GM21529 (cell line): ENCODE measurements around the gene RD3L.
A peak's percentile ranks its signal among the peaks of the same experiment; 100 is the strongest.
"Not testable (repeated sequence)": the region's sequence is repeated elsewhere in the genome, so short reads cannot be mapped to it uniquely, and the experiment has no call there.

ENCODE experiments used
- ATAC-seq: cut with Tn5 transposase; IDR thresholded peaks from one replicate; pipeline ENCODE4 v1.9.1; 2021; ENCODE audit not compliant: unreplicated experiment

RD3L gene

GRCh38 chr14:103928011-103928890 is 14.1 kb downstream of the RD3L start, which contains the start of gene TDRD9:
Gene TDRD9, plus strand, starts transcription at chr14:103928456. Its CDS starts 54 bp downstream, at chr14:103928510.
- ATAC-seq = no peak

- ATAC-seq = no peak
Observed at GRCh38 chr14:103927566-103927965, 14.8 kb downstream of the RD3L start.

GRCh38 chr14:103925316-103925715 is 17.0 kb downstream of the RD3L start:
- no peak for ATAC-seq

- ATAC-seq = no peak
Observed at GRCh38 chr14:103923863-103924262, 18.5 kb downstream of the RD3L start.

GRCh38 chr14:103921855-103922200 is 20.5 kb downstream of the RD3L start:
- ATAC-seq = not testable (repeated sequence)

GRCh38 chr14:103920981-103921854 is 21.1 kb downstream of the RD3L start:
- ATAC-seq = peak; percentile 98

GRCh38 chr14:103916636-103917262 is 25.6 kb downstream of the RD3L start:
- ATAC-seq = no peak

- ATAC-seq = no peak
Observed at GRCh38 chr14:103915616-103916015, 26.7 kb downstream of the RD3L start.

GRCh38 chr14:103910984-103911383 is 31.3 kb downstream of the RD3L start:
- no peak for ATAC-seq

- peak; percentile 59 for ATAC-seq
Observed at GRCh38 chr14:103910262-103910935, 31.9 kb downstream of the RD3L start.

- ATAC-seq = no peak
Observed at GRCh38 chr14:103909531-103910261, 32.6 kb downstream of the RD3L start.

GRCh38 chr14:103908580-103908979 is 33.7 kb downstream of the RD3L start:
- ATAC-seq = no peak

GRCh38 chr14:103905842-103906456 is 36.4 kb downstream of the RD3L start:
- ATAC-seq = no peak

GRCh38 chr14:103904493-103905107 is 37.7 kb downstream of the RD3L start:
- no peak for ATAC-seq

- no peak for ATAC-seq
Observed at GRCh38 chr14:103899833-103900232, 42.5 kb downstream of the RD3L start.

GRCh38 chr14:103899316-103899715 is 43.0 kb downstream of the RD3L start:
- no peak for ATAC-seq

GRCh38 chr14:103898711-103899110 is 43.6 kb downstream of the RD3L start:
- no peak for ATAC-seq

GRCh38 chr14:103898204-103898603 is 44.1 kb downstream of the RD3L start:
- ATAC-seq = no peak
